Hepatocyte (in vitro differentiated cells): ENCODE measurements around the gene TANGO6. TPM values are rescaled to one million over a fixed set of nuclear protein-coding genes. Genes with fewer than 3 reads are reported as not detected.

Source experiments
- DNase-seq: peaks from one replicate; pipeline ENCODE4 v3.0.0-alpha.2; 2016; ENCODE audit warnings: low spot score
- H2AFZ ChIP-seq: fragments of 200-600 bp; sonication (generic); 2 replicates; pipeline ENCODE4 v1.6.0; 2016; ENCODE audit warnings: antibody characterized with exemption, mild to moderate bottlenecking
- H3K27ac ChIP-seq: fragments of 200-600 bp; sonication (generic); 2 replicates; pipeline ENCODE4 v1.5.1; 2016; ENCODE audit warnings: mild to moderate bottlenecking
- H3K27me3 ChIP-seq: fragments of 200-600 bp; sonication (generic); 2 replicates; pipeline ENCODE4 v1.6.1; 2016
- H3K36me3 ChIP-seq: fragments of 200-600 bp; sonication (generic); replicated peaks from 2 replicates; pipeline ENCODE4 v1.5.1; 2016; ENCODE audit warnings: low read depth; ENCODE audit not compliant: insufficient read depth
- H3K4me1 ChIP-seq: fragments of 200-600 bp; sonication (generic); 2 replicates; pipeline ENCODE4 v1.5.1; 2016; ENCODE audit warnings: mild to moderate bottlenecking, moderate library complexity; ENCODE audit not compliant: insufficient read depth
- H3K4me2 ChIP-seq: fragments of 200-600 bp; sonication (generic); 2 replicates; pipeline ENCODE4 v1.6.0; 2016
- H3K4me3 ChIP-seq: fragments of 200-600 bp; sonication (generic); 2 replicates; pipeline ENCODE4 v1.5.1; 2016; ENCODE audit warnings: mild to moderate bottlenecking
- H3K79me2 ChIP-seq: fragments of 200-600 bp; sonication (generic); 2 replicates; pipeline ENCODE4 v1.6.0; 2017; ENCODE audit warnings: mild to moderate bottlenecking
- H3K9me2 ChIP-seq: fragments of 200-600 bp; sonication (generic); replicated peaks from 2 replicates; pipeline ENCODE4 v1.6.0; 2017; ENCODE audit warnings: mild to moderate bottlenecking; ENCODE audit not compliant: insufficient read depth
- H3K9me3 ChIP-seq: fragments of 200-600 bp; sonication (generic); 2 replicates; pipeline ENCODE4 v1.5.1; 2016; ENCODE audit warnings: low read depth, mild to moderate bottlenecking
- H4K20me1 ChIP-seq: fragments of 200-600 bp; sonication (generic); 2 replicates; pipeline ENCODE4 v1.6.0; 2016; ENCODE audit warnings: mild to moderate bottlenecking; ENCODE audit not compliant: insufficient read depth, poor library complexity, severe bottlenecking
- CTCF ChIP-seq: fragments of 200-600 bp; sonication (generic); IDR thresholded peaks from 2 replicates; pipeline ENCODE4 v1.5.1; 2016; ENCODE audit warnings: antibody characterized with exemption, mild to moderate bottlenecking; ENCODE audit not compliant: poor library complexity
- EZH2 ChIP-seq: fragments of 200-600 bp; sonication (generic); IDR thresholded peaks from 2 replicates; pipeline ENCODE4 v1.6.1; 2016; ENCODE audit warnings: antibody characterized with exemption, mild to moderate bottlenecking, borderline replicate concordance
- EZH2phosphoT487 ChIP-seq: fragments of 200-600 bp; sonication (generic); IDR thresholded peaks from one replicate; pipeline ENCODE4 v1.6.1; 2018; ENCODE audit warnings: antibody characterized with exemption, mild to moderate bottlenecking, low read depth, moderate library complexity; ENCODE audit not compliant: unreplicated experiment, severe bottlenecking
- WGBS: methylation state at CpG from one replicate; pipeline ENCODE4 v1.1.6; 2016; ENCODE audit warnings: low lambda C conversion rate; ENCODE audit errors: missing lambda C conversion rate; 5-methylcytosine and 5-hydroxymethylcytosine counted together
- polyA plus RNA-seq: library from polyadenylated mRNA; unstranded; fragments of >200 nt; fragmentation: Nextera tagmentation; extraction: Ambion mirVana; gene quantifications from 2 replicates; pipeline ENCODE4 v1.2.1, GENCODE V29; 2016
- total RNA-seq: library from RNA; depleted of rRNA; stranded (reverse); fragments of >200 nt; gene quantifications from 2 replicates; pipeline ENCODE4 v1.2.3, GENCODE V29; 2014

Gene TANGO6
- total and polyA plus RNA-seq, 2 experiments from 2014 or later: 4.8 to 6.5 TPM

- Histone ChIP-seq H3K9me2 (no peaks in the 10 kb centered on the region), H3K4me3 (no peak overlapping the region), H2AFZ (no peak overlapping the region), H4K20me1 (no peaks in the 10 kb centered on the region), H3K9me3 (no peaks in the 10 kb centered on the region), H3K27me3 (no peaks in the 10 kb centered on the region), H3K27ac (no peak overlapping the region), H3K79me2 (no peaks in the 10 kb centered on the region), H3K4me1 (peaks cover 3% of the 10 kb centered on the region), H3K4me2 (no peak overlapping the region), H3K36me3 (no peaks in the 10 kb centered on the region)
- TF ChIP-seq CTCF (no peak), EZH2phosphoT487 (no peak), EZH2 (no peak)
- no peak for DNase-seq
- 82% methylated on average over 3 of the region's 3 CpGs for WGBS
Observed at GRCh38 chr16:68927018-68927417, 83.7 kb downstream of the TANGO6 start.

- no peaks in the 10 kb centered on the region for H3K79me2 ChIP-seq
- H2AFZ ChIP-seq: no peak overlapping the region
- no peak for DNase-seq
- no peaks in the 10 kb centered on the region for H3K4me1 ChIP-seq
- H3K27ac ChIP-seq: no peak overlapping the region
- no peaks in the 10 kb centered on the region for H3K9me2 ChIP-seq
- no peak for TF ChIP-seq EZH2phosphoT487
- no peak for TF ChIP-seq CTCF
- TF ChIP-seq EZH2: no peak
- H4K20me1 ChIP-seq: no peaks in the 10 kb centered on the region
- H3K36me3 ChIP-seq: no peaks in the 10 kb centered on the region
- H3K4me3 ChIP-seq: no peak overlapping the region
- no peaks in the 10 kb centered on the region for H3K9me3 ChIP-seq
- H3K4me2 ChIP-seq: no peak overlapping the region
- 86% methylated on average over 3 of the region's 3 CpGs for WGBS
- H3K27me3 ChIP-seq: no peaks in the 10 kb centered on the region
Observed at GRCh38 chr16:68931196-68931595, 87.9 kb downstream of the TANGO6 start.

- WGBS: 97% methylated on average over 3 of the region's 3 CpGs
- no peak overlapping the region for H2AFZ ChIP-seq
- no peaks in the 10 kb centered on the region for H4K20me1 ChIP-seq
- H3K27ac ChIP-seq: no peak overlapping the region
- no peak overlapping the region for H3K4me3 ChIP-seq
- no peak overlapping the region for H3K4me2 ChIP-seq
- H3K27me3 ChIP-seq: no peaks in the 10 kb centered on the region
- no peaks in the 10 kb centered on the region for H3K9me2 ChIP-seq
- no peaks in the 10 kb centered on the region for H3K36me3 ChIP-seq
- TF ChIP-seq EZH2 (no peak), CTCF (no peak), EZH2phosphoT487 (no peak)
- no peaks in the 10 kb centered on the region for H3K79me2 ChIP-seq
- no peaks in the 10 kb centered on the region for H3K9me3 ChIP-seq
- no peaks in the 10 kb centered on the region for H3K4me1 ChIP-seq
- DNase-seq: no peak
Observed at GRCh38 chr16:68934402-68934801, 91.1 kb downstream of the TANGO6 start.

- TF ChIP-seq CTCF (no peak), EZH2phosphoT487 (no peak), EZH2 (no peak)
- no peak overlapping the region for H2AFZ ChIP-seq
Observed at GRCh38 chr16:68935008-68935407, 91.7 kb downstream of the TANGO6 start.

More at GRCh38 chr16:68935008-68935407, 91.7 kb downstream of the TANGO6 start:
- no peaks in the 10 kb centered on the region for H3K36me3 ChIP-seq
- H3K9me2 ChIP-seq: no peaks in the 10 kb centered on the region
- no peaks in the 10 kb centered on the region for H3K79me2 ChIP-seq
- H3K4me1 ChIP-seq: no peaks in the 10 kb centered on the region
- no peak overlapping the region for H3K4me3 ChIP-seq
- no peaks in the 10 kb centered on the region for H3K9me3 ChIP-seq
- no peak overlapping the region for H3K27ac ChIP-seq
- no peaks in the 10 kb centered on the region for H3K27me3 ChIP-seq
- no peak for DNase-seq
- H4K20me1 ChIP-seq: no peaks in the 10 kb centered on the region
- no peak overlapping the region for H3K4me2 ChIP-seq
